HPDE6-E6E7 (cell line): Measurements from ENCODE around the gene RASSF4.

ENCODE experiments used
- DNase-seq: peaks from one replicate; pipeline ENCODE4 v3.0.0; 2011; ENCODE audit warnings: missing footprints; ENCODE audit errors: extremely low spot score

RASSF4 gene

DNA sequence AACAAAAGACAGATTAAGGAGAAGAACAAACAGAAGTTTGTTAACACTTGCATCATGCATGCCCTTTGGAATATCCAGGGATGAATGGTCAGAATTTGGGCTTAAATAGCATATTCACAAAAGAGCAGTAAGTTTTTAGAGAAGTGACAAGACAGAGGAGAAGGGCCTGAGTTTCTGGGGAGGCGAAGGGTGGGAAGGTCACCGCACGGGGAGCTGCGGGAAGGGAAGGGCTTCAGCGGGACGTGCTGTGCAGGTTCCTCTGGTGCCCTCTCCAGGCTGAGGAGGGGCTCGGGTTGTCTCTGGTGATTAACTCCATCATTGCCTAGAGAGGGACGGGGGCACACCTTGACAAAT, 30.7 kb downstream of the RASSF4 start:
- no peak for DNase-seq

GRCh38 chr10:44990965-44991364, 31.4 kb downstream of the RASSF4 start:
- no peak for DNase-seq

GRCh38 chr10:44991571-44991970, 32.0 kb downstream of the RASSF4 start:
- no peak for DNase-seq

GRCh38 chr10:44992070-44992731, 32.6 kb downstream of the RASSF4 start:
- no peak for DNase-seq

DNA sequence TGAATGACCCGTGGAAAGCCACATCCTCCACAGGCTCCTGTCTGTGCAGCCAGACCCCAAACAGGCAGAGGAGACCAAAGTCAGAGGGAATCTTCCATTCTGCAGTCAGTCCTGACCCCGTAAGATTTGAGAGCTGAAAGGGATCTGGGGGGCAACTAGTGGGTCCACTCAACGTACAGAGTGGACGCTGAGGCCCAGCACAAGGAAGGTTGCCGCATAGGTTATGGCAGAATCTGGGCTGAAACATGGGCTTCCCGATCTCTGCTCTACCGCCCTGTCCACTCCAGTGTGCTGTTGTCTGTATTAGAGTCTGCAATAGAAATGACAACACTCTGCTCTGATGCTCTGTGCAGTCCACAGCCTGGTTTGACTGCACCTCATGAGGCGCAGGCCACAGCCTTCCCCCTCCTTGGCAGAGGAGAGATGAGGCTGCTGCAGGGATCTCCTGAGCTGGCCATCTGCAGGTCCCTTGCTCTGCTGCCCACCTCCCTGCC, 33.2 kb downstream of the RASSF4 start:
- DNase-seq, result no peak

DNA sequence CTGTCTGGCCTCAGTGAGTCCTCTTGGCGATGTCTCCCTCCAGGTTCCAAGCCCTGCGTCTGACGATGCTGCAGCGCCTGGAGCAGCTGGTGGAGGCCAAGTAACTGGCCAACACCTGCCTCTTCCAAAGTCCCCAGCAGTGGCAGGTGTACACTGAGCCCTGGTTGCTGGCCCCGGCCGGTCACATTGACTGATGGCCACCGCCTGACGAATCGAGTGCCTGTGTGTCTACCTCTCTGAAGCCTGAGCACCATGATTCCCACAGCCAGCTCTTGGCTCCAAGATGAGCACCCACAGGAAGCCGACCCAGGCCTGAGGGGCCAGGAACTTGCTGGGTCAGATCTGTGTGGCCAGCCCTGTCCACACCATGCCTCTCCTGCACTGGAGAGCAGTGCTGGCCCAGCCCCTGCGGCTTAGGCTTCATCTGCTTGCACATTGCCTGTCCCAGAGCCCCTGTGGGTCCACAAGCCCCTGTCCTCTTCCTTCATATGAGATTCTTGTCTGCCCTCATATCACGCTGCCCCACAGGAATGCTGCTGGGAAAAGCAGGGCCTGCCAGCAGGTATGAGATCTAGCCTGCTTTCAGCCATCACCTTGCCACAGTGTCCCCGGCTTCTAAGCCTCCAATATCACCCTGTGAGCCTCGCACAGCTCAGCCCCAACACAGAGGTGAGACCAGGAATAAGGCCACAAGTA, 33.8 kb downstream of the RASSF4 start:
- no peak for DNase-seq

GRCh38 chr10:44993922-44994751, 34.5 kb downstream of the RASSF4 start:
- no peak for DNase-seq

DNA sequence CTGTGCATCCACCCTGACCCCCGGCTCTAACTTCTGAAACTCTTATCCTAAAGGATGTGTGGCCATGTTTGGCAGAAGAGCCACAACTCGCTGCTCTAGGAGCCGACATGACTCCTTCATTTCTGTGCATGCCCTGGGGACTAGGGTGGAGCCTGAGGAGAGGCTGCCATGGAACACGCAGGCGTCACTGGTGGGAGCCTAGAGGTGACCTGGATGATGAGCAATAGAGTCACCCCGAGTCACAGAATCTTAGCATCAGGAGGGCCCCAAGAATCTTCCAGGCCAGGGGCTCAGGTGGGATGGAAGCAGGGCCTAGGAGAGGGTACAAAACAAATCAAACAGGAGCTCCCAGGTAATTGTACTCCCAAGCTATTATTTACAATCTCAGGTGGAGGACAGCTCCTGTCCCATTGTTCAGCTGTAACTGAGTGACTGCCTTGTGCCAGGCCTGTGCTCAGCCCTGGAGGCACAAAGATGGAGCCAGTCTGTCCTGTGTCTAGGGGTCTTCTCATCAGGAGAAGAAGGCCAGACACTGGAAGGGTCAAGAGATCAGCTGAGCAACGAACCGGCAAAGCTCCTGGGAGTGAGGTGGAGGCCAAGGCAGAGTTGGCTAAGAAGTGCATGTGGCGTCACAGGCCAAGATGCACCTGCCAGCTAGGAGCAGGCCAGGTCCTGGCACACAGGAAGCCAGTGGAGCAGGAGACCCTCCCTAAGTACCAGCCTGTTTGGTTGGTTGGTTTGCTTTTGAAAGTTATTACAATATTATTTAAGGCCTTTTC, 35.3 kb downstream of the RASSF4 start:
- no peak for DNase-seq

GRCh38 chr10:44995581-44995913, 35.9 kb downstream of the RASSF4 start:
- no peak for DNase-seq

DNA sequence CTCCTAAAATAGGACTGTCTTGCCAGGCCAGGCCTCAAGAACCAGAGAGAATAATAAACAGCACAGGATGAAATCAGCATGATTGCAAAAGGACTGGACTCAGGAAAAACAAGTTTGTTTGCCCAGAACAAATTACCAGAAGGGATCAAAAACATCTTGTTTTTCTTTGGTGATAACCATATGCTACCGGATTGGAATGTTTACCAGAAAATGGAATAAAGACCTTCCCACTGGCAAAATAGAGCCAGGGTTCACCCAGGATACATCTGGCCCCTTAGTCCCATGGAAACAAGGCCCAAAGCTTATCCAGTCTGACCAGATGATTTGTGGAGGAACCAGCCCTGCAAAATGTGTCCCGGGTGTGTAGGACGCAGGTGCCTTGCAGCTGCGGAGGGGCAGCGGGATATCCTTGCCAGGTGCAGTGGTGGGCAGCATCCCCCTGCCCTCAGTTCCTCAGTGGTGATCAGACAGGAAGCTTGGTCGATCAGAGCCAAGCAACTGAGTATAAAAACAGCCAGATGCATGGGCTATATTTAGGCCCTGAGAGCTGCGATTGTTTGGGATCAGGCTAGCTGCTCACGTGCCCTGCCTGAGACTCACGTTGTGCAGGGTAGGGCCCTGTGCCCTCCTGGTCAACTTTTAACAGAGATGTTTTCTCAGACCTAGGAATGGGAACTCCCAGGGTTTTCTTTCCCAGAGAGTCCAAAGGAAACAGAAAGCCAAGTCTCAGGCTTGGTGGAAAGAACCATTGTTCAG, 36.5 kb downstream of the RASSF4 start:
- no peak for DNase-seq

DNA sequence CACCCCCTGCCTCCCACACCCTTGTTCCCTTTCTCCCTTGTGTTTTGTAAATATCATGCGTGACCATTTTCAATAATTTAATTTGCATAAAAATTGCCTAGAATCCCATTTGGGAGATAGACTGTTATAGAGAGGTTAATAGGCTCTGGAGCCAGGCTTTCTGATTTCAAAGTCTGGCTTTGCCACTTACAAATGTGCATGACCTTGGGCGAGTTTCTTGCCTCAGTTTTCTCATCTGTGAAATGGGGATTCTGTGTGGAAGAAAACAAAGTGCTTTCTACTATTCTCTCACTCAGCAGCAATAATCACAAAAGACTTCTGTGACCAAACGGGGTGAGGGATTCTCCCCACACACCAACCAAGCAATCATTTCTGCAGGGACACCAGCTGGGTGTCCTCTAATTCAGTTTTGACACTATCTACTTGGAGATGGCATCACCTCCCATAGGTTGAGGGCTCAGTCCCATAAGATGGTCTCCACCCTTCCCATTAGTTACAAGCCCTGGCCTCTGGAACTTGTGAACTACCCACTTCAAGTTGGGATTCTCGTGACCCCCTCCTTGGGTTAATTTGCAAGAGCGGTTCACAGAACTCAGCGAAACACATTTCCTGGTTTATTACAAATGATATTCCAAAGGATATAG, 37.6 kb downstream of the RASSF4 start:
- no peak for DNase-seq

DNA sequence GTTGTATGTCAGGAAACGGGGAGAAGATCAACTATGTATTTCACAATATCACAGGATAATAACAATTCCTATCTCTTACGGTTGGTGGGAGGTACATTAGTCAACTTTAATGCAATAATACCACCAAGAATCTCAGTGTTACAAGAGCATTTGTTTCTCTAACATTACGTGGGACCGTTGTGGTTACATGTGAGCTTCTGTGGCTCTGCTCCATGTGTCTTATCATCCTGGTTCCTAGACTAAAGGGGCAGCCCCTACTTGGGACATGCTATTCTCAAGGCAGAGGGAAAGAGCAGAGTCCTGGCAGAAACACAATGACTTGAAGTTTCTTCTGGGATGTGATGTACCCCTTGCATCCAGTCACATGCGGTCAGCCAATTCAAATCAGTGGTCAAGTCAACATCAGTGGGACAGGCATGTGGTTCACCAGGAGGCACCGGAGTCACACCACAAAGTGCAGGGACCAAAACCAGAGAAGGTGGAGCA, 38.6 kb downstream of the RASSF4 start:
- no peak for DNase-seq

DNA sequence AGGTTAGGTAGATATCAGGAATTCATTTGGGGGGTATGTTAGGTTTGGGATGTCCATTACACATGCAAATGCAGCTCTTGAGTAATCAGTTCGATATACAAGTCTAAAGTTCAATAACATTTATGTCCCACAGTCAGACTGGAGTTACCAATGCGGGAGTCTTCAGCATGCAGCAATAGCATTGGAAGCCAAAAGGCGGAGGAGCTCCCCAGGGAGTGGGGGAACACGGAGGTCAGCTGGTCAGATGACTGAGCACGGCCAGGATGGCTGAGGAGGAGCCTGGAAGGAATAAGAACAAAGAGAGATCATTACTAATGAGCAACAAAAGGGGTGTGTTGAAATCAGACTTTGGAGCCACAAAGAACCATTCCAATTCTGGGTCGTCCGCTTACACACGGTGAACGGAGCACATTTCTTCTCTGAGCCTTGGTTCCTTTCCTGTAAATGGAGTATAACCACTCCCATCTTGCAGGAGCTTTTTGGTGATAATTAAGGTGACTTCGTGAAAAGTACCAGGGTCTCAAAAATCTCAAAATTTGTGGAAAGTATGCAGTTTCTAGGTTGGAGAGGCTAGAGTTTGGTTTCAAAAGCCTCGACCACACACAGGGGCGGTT, 40.6 kb downstream of the RASSF4 start:
- no peak for DNase-seq

- DNase-seq, result no peak
These were observed 41.3 kb downstream of the RASSF4 start, which contains the start of gene ZNF22 for GRCh38 chr10:45000752-45001380. ZNF22 (plus strand) TSS chr10:45000923; CDS start chr10:45003369, 2,446 bp downstream.

- peak; percentile 44 for DNase-seq
These were observed 42.0 kb downstream of the RASSF4 start for GRCh38 chr10:45001381-45002148.

- no peak for DNase-seq
These were observed 43.9 kb downstream of the RASSF4 start for GRCh38 chr10:45003432-45004000.

- no peak for DNase-seq
These were observed 45.1 kb downstream of the RASSF4 start for GRCh38 chr10:45004661-45005060.

DNA sequence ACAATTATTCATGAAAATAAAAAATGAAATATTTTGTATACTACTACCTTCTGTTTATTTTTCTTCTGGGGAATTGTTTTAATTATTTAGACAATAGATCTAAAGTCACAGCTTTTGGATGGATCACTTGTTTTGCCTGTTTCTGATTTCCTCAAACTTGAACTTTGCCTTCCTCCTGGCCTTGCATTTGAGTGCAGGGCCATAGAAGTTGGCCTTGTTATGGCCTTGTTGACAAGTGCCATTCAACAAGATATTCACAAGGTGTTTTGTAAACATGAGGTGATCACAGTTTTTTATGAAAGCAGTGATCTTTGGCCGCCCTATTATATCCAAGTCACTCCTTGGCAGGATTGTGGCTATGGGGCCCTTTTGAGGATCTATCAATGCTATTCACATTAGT, 45.7 kb downstream of the RASSF4 start:
- no peak for DNase-seq
